GM12874 (cell line): ENCODE data around the gene LGMN.

ENCODE experiments used
- TF ChIP-seq, protein P1 (sequence below): IDR thresholded peaks from 2 replicates; pipeline ENCODE4 v1.5.1; 2011; ENCODE audit warnings: low read depth, mild to moderate bottlenecking, control low read depth, low read length, moderate library complexity; ENCODE audit not compliant: insufficient read depth

LGMN gene

DNA sequence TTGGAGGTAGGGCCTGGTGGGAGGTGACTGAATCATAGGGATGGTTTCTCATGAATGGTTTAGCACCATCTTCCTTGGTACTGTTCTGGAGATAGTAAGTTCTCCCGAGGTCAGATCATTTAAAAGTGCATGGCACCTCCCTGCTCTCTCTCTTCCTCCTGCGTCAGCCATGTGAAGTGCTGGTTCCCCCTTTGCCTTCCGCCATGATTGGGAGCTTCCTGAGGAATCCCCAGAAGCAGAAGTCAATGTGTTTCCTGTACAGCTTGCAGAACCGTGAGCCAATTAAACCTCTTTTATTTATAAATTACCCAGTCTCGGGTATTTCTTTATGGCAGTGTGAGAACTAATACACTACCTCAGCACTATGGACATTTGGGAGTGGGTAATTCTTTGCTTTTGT, 4.8 kb upstream of the LGMN start:
- TF ChIP-seq, protein P1, sequence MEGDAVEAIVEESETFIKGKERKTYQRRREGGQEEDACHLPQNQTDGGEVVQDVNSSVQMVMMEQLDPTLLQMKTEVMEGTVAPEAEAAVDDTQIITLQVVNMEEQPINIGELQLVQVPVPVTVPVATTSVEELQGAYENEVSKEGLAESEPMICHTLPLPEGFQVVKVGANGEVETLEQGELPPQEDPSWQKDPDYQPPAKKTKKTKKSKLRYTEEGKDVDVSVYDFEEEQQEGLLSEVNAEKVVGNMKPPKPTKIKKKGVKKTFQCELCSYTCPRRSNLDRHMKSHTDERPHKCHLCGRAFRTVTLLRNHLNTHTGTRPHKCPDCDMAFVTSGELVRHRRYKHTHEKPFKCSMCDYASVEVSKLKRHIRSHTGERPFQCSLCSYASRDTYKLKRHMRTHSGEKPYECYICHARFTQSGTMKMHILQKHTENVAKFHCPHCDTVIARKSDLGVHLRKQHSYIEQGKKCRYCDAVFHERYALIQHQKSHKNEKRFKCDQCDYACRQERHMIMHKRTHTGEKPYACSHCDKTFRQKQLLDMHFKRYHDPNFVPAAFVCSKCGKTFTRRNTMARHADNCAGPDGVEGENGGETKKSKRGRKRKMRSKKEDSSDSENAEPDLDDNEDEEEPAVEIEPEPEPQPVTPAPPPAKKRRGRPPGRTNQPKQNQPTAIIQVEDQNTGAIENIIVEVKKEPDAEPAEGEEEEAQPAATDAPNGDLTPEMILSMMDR = no peak

DNA sequence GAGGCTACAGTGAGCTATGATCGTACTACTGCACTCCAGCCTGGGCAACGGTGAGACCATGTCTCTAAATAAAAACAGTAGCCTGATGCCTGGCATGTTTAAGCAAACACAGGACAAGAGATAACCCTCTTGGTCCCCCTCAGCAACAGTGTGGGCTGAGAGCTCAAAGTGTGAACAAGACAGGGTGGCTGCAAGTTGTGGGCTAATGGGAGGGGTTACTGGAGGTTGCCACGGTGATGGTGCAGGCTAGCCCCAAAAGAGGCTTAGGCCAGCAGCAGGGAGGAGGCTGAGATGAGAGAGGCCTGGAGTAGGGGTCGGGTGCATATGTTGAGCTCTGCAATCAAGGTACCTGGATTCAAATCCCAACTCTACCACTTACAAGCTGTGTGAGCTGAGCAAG, 3.4 kb upstream of the LGMN start:
- TF ChIP-seq, protein P1 = no peak

DNA sequence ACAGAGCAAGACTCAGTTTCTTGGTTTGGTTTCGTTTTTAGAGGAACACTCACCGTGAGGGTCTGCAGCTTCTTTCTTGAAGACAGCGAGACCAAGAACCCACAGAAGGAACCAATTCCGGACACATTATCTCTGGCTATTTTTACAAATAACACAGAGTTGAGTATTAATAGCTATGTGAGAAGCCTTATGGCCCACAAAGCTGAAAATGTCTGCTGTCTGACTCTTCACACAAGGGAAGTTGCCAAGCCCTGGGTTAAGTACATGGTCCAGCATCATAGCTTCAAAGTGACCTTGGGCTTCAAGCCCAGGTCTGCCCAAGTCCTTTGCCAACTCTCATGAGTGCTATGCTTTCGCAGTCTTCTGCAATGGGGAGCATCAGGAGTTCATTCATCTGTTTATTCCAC, 2.6 kb upstream of the LGMN start:
- TF ChIP-seq, protein P1 = no peak

DNA sequence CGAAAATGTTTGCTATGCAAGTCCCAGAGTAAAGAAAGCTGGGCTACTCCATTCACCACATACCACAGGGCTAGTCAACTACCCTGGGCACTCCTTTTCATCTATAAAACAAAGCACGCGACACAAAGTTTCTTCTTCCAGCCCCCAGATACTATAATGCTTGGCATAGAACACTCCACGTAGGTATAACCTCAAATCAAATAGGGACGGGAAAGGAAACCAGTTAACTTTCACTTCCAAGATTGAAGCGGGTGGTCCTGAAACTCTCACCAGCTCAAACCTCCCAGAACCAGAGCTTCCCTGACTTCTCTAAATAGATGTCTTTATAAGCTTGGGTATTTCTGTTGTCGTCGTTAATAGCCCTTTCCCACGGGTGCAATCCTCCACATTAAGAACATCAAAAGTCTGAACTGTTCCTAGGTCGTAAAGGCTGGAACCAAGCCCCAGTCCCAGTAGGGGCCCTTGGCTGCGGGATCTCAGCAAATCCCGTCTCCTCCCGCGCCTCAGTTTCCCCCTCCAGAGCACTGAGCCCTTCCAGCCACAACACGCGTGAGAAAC, 647 bp downstream of the LGMN start:
- TF ChIP-seq, protein P1 = no peak

DNA sequence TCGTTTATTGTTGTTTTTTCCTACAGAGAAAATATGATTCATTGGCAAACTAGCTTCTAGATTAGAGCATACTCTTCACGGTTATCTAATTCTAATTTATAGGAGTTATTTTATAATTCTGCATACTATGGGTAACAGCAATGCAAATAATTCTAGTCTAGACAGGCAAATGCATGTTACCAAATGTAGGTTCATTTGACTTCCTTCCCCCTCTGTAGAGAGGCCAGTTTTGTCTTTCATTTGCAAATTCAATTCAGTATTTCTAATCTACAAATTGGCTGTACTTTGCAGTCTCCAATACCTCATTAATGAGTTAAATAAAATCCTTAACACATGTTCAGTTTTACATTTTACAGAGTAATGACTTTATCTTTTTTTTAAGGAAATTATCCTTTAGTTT, 4.2 kb downstream of the LGMN start:
- TF ChIP-seq, protein P1 = no peak

DNA sequence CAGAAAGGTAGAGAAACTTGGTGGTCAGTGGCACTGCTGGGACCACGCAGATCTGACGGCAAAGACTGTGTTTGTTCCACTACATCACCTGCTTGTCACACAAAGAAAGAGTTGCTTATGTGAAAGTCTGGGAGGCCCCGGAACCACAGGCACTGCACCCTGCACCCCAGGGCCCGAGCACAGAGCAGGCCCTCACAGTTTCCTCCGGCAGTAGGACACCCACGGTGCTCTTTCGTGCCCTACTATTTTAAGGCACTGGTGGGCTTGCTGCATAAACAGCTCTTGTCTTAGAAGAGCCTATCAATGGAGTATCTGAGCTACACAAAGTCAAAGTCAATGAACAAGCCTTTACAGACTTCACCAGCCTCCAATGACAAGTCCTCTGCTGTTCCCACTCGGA, 8.0 kb downstream of the LGMN start:
- TF ChIP-seq, protein P1 = no peak

DNA sequence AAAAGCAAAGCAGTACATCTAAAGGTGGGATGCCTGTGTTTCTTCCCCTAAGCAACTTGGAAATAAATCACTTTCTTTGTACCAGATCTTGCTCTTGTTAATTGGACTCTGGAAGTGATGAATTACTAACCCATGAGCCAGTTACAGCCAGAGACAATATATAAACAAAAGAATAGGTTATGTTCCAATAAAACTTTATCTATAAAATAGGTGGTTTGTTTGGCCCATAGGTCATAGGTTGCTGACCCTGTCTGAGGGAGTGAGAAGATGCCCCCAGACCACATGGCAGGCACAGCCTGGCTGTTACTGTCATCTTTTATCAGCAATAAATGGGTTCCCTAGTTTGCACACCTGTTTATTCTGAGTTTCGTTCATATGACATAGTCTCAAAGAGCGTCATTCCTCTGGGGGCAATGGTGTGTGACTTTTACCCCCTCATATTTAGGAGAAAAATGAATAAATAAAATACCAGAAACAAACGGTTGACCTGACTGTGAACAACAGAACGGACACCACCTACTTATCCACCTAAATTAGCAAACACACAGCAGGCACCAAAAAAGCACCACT, 10.7 kb downstream of the LGMN start:
- TF ChIP-seq, protein P1 = no peak

DNA sequence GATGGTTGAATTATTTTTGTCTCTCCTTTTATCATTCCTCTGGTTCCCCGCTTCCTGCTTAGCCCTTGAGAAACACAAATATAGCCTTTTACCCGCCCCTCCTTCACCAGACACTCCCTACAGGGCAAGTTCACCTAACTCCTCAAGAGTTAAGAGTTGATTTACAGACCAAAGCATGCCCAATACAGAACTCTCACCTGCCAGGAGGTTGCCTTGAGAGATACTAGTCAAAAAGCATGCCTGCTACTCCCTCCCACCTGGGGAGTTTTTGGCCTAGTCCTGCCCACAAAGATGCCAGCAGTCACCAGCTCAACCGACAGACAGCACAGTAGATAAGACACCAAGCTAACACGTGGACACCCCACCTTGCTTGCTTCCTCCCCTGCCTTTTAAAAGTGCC, 11.2 kb downstream of the LGMN start:
- TF ChIP-seq, protein P1 = no peak
